ENCODE measurements around the gene KIF5C.

The KIF5C gene

DNA sequence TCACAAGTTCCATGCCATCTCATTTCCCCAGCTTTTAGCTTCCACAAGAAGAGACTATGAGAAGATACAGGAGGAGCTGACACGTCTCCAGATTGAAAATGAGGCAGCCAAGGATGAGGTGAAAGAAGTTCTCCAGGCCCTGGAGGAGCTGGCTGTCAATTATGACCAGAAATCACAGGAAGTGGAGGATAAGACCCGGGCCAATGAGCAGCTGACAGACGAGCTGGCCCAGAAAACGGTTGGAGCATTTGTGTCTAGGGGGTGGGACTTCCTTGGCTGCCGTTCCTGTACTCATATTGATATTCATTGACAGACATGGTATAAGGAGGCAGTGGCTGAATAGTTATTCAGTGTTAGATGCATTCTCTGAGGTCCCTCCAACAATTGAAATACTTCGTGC lies 106.3 kb downstream of the KIF5C start:
- TF ChIP-seq ZNF324 (tag by site-specific recombination; IDR thresholded peaks at IDR 0.05), result no peak
- TF ChIP-seq GFI1B (tag by site-specific recombination; IDR thresholded peaks at IDR 0.05), result no peak
- TF ChIP-seq ZNF133 (tag by site-specific recombination; IDR thresholded peaks at IDR 0.05), result no peak
- TF ChIP-seq KLF9 (tag by site-specific recombination; IDR thresholded peaks at IDR 0.05; ENCODE audit: low read depth), result no peak
- TF ChIP-seq, protein P1, sequence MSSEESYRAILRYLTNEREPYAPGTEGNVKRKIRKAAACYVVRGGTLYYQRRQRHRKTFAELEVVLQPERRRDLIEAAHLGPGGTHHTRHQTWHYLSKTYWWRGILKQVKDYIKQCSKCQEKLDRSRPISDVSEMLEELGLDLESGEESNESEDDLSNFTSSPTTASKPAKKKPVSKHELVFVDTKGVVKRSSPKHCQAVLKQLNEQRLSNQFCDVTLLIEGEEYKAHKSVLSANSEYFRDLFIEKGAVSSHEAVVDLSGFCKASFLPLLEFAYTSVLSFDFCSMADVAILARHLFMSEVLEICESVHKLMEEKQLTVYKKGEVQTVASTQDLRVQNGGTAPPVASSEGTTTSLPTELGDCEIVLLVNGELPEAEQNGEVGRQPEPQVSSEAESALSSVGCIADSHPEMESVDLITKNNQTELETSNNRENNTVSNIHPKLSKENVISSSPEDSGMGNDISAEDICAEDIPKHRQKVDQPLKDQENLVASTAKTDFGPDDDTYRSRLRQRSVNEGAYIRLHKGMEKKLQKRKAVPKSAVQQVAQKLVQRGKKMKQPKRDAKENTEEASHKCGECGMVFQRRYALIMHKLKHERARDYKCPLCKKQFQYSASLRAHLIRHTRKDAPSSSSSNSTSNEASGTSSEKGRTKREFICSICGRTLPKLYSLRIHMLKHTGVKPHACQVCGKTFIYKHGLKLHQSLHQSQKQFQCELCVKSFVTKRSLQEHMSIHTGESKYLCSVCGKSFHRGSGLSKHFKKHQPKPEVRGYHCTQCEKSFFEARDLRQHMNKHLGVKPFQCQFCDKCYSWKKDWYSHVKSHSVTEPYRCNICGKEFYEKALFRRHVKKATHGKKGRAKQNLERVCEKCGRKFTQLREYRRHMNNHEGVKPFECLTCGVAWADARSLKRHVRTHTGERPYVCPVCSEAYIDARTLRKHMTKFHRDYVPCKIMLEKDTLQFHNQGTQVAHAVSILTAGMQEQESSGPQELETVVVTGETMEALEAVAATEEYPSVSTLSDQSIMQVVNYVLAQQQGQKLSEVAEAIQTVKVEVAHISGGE (tag by site-specific recombination; conservative IDR thresholded peaks at IDR 0.05; ENCODE audit: low read depth), result no peak
- no peak for TF ChIP-seq ZNF266 (tag by site-specific recombination; IDR thresholded peaks at IDR 0.05; ENCODE audit: low read depth)
- TF ChIP-seq, protein P2, sequence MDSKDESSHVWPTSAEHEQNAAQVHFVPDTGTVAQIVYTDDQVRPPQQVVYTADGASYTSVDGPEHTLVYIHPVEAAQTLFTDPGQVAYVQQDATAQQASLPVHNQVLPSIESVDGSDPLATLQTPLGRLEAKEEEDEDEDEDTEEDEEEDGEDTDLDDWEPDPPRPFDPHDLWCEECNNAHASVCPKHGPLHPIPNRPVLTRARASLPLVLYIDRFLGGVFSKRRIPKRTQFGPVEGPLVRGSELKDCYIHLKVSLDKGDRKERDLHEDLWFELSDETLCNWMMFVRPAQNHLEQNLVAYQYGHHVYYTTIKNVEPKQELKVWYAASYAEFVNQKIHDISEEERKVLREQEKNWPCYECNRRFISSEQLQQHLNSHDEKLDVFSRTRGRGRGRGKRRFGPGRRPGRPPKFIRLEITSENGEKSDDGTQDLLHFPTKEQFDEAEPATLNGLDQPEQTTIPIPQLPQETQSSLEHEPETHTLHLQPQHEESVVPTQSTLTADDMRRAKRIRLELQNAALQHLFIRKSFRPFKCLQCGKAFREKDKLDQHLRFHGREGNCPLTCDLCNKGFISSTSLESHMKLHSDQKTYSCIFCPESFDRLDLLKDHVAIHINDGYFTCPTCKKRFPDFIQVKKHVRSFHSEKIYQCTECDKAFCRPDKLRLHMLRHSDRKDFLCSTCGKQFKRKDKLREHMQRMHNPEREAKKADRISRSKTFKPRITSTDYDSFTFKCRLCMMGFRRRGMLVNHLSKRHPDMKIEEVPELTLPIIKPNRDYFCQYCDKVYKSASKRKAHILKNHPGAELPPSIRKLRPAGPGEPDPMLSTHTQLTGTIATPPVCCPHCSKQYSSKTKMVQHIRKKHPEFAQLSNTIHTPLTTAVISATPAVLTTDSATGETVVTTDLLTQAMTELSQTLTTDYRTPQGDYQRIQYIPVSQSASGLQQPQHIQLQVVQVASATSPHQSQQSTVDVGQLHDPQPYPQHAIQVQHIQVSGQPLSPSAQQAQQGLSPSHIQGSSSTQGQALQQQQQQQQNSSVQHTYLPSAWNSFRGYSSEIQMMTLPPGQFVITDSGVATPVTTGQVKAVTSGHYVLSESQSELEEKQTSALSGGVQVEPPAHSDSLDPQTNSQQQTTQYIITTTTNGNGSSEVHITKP (tag by site-specific recombination; IDR thresholded peaks at IDR 0.05), result no peak
- Histone ChIP-seq H3K4me1 (ENCODE audit: control insufficient read depth, insufficient read depth, low read length) (no peaks in the 10 kb centered on the region), H3K9me3 (ENCODE audit: control insufficient read depth, insufficient read depth, low read depth, low read length) (no peaks in the 10 kb centered on the region), H3K4me3 (ENCODE audit: low read depth, low read length) (no peak overlapping the region), H3K36me3 (ENCODE audit: control insufficient read depth in 2 of 2, insufficient read depth in 1 of 2, low read length in 2 of 2) (peaks cover 3 to 68% of the 10 kb centered on the region in 2 experiments), H3K27ac (ENCODE audit: extremely low read depth, low read depth, low read length) (no peak overlapping the region)
- ChIA-PET POLR2A (no interaction called here), CTCF (interaction anchor here (0.6 to 1.6 kb wide), 2 partner anchors 9 to 91 kb away, joined by 3 to 6 read pairs; no protein-coding TSS in a partner anchor)

DNA sequence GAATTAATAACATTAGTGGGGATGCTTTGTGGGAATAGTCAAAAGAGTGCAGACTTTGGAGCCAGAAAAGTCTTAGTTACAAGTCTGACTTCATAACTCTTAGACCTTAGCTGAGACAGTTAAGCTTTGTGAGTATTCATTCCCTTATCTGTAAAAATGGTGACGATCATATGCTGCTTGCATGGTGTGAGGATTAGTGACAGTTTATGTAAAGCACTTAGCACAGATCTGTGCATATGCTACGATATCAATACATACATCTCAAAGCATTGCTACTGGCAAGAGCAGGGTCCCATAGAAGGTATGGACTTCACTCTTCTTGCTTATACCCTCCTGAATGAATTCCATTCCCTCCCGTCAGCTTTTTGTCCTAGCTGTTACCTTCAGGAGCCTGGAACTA lies 106.8 kb downstream of the KIF5C start:
- ChIA-PET POLR2A (no interaction called here), CTCF (interaction anchor here (0.6 to 1.6 kb wide), 2 partner anchors 8 to 992 kb away, joined by 3 to 6 read pairs; no protein-coding TSS in a partner anchor)
- no peak for TF ChIP-seq ZNF404 (tag by site-specific recombination; IDR thresholded peaks at IDR 0.05)
- Histone ChIP-seq H3K4me1 (ENCODE audit: control insufficient read depth, insufficient read depth, low read length) (no peaks in the 10 kb centered on the region), H3K4me3 (ENCODE audit: low read depth, low read length) (no peak overlapping the region), H3K27ac (ENCODE audit: extremely low read depth, low read depth, low read length) (no peak overlapping the region), H3K36me3 (ENCODE audit: control insufficient read depth in 2 of 2, insufficient read depth in 1 of 2, low read length in 2 of 2) (peaks cover 3 to 70% of the 10 kb centered on the region in 2 experiments; a peak in 2 of 3 replicates), H3K9me3 (ENCODE audit: control insufficient read depth, insufficient read depth, low read depth, low read length) (no peaks in the 10 kb centered on the region)

DNA sequence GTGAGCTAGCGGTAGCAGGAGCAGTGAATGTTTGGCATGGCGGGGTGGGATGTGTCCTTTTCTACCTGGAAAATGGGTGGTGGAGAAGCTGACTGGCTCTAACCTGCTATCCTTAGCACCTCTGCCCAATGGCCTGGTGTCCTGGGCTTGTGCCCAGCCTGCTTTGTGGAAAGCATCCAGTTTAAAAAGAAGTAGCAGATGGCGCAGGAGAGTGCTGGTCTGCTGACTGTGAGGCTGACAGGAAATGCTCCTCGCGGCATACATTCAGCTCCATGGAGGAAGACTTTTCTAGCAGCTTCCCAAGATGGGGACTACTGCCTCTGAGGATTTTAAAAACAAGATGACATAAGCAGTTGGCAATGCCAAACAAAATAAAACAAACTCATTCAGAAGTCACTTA lies 107.3 kb downstream of the KIF5C start:
- no peaks in the 10 kb centered on the region for H3K9me3 ChIP-seq (ENCODE audit: control insufficient read depth, insufficient read depth, low read depth, low read length)
- no peaks in the 10 kb centered on the region for H3K4me1 ChIP-seq (ENCODE audit: control insufficient read depth, insufficient read depth, low read length)
- peaks cover 3 to 69% of the 10 kb centered on the region in 2 experiments; a peak in 2 of 3 replicates for H3K36me3 ChIP-seq (ENCODE audit: control insufficient read depth in 2 of 2, insufficient read depth in 1 of 2, low read length in 2 of 2)
- ChIA-PET POLR2A (no interaction called here), CTCF (interaction anchor here (0.6 kb wide), 1 partner anchor 992 kb away, joined by 3 read pairs; no protein-coding TSS in a partner anchor)
- no peak overlapping the region for H3K27ac ChIP-seq (ENCODE audit: extremely low read depth, low read depth, low read length)
- no peak for TF ChIP-seq ZNF621 (tag by site-specific recombination; IDR thresholded peaks at IDR 0.05)
- TF ChIP-seq ZFP3 (tag by site-specific recombination; IDR thresholded peaks at IDR 0.05; ENCODE audit: low read depth), result no peak
- no peak for TF ChIP-seq ZBTB1 (tag by site-specific recombination; IDR thresholded peaks at IDR 0.05)
- no peak for TF ChIP-seq GLI2 (tag by site-specific recombination; IDR thresholded peaks at IDR 0.05; ENCODE audit: borderline replicate concordance, low read depth)
- TF ChIP-seq ZNF560 (tag by site-specific recombination; IDR thresholded peaks at IDR 0.05; ENCODE audit: borderline replicate concordance), result no peak
- no peak for TF ChIP-seq ZBTB7A (tag by site-specific recombination; IDR thresholded peaks at IDR 0.05; ENCODE audit: low read depth)
- no peak for TF ChIP-seq ZNF140 (tag by site-specific recombination; IDR thresholded peaks at IDR 0.05)
- TF ChIP-seq, protein P3, sequence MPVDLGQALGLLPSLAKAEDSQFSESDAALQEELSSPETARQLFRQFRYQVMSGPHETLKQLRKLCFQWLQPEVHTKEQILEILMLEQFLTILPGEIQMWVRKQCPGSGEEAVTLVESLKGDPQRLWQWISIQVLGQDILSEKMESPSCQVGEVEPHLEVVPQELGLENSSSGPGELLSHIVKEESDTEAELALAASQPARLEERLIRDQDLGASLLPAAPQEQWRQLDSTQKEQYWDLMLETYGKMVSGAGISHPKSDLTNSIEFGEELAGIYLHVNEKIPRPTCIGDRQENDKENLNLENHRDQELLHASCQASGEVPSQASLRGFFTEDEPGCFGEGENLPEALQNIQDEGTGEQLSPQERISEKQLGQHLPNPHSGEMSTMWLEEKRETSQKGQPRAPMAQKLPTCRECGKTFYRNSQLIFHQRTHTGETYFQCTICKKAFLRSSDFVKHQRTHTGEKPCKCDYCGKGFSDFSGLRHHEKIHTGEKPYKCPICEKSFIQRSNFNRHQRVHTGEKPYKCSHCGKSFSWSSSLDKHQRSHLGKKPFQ (tag by site-specific recombination; IDR thresholded peaks at IDR 0.05), result no peak
- TF ChIP-seq SETDB1 (IDR thresholded peaks at IDR 0.05; ENCODE audit: insufficient read length, low read length), result no peak
- no peak for TF ChIP-seq ZNF311 (tag by site-specific recombination; IDR thresholded peaks at IDR 0.05; ENCODE audit: borderline replicate concordance)
- no peak for TF ChIP-seq ZNF776 (tag by site-specific recombination; IDR thresholded peaks at IDR 0.05; ENCODE audit: borderline replicate concordance)
- no peak for TF ChIP-seq ZNF585B (tag by site-specific recombination; IDR thresholded peaks at IDR 0.05)
- H3K4me3 ChIP-seq (ENCODE audit: low read depth, low read length), result no peak overlapping the region
